Mucosa of descending colon (tissue), 3 donors: ENCODE measurements around the gene ZNF678. TPM values are rescaled to one million over a fixed set of nuclear protein-coding genes. Genes with fewer than 3 reads are reported as not detected.

Experiments
- ATAC-seq: fragments of 200-7000 bp; cut with Tn5 transposase; one replicate; pipeline ENCODE4 v1.9.1; 2020; ENCODE audit warnings: mild to moderate bottlenecking, moderate library complexity
- DNase-seq, 3 donors: peaks; one replicate each; pipeline ENCODE4 v3.0.0-alpha.2; 2020
- H3K36me3 ChIP-seq: fragments of 200-600 bp; one replicate; pipeline ENCODE4 v1.8.0; 2021; ENCODE audit warnings: low read depth, mild to moderate bottlenecking
- H3K4me1 ChIP-seq: fragments of 200-600 bp; one replicate; pipeline ENCODE4 v1.8.0; 2021; ENCODE audit warnings: low read depth, mild to moderate bottlenecking
- H3K4me3 ChIP-seq: fragments of 200-600 bp; one replicate; pipeline ENCODE4 v1.8.0; 2021; ENCODE audit warnings: mild to moderate bottlenecking
- H3K9me3 ChIP-seq: fragments of 200-600 bp; one replicate; pipeline ENCODE4 v1.8.0; 2021; ENCODE audit warnings: mild to moderate bottlenecking
- intact Hi-C, 2 donors: fragments of 100-400 bp; cut with DNase I in 1 of 2; cut with micrococcal nuclease in 1 of 2; formaldehyde crosslinking; loops; one replicate each; pipeline versions ENCODE4 v1.11.0 to v1.11.1; 2022; cut with DNase I, micrococcal nuclease
- total RNA-seq, 3 donors: library from RNA; stranded (reverse); fragmentation: NEBNext Ultra II Directional in 2 of 3; extraction: Animal tissue kit (Norgen Biotek cat#: 25700) in 2 of 3; gene quantifications; one replicate each; pipeline versions ENCODE4 v1.2.1 to v1.2.4, GENCODE V29; 2021 to 2023
- TF ChIP-seq, protein P1 (sequence below): fragments of 200-600 bp; IDR thresholded peaks from one replicate; pipeline ENCODE4 v1.8.0; 2022; ENCODE audit warnings: antibody characterized with exemption, mild to moderate bottlenecking
- donor health status: DM: no; HTN: no; CAD: no; lungs with moderate emphysema.
- donor health status: DM: no; HTN: no; CAD: no.
- donor health status: DM: no; HTN: yes; CAD: no.

The ZNF678 gene
- total RNA-seq, 3 donors from 2014 or later = 6.8 to 10.4 (median 8.9) TPM

DNA sequence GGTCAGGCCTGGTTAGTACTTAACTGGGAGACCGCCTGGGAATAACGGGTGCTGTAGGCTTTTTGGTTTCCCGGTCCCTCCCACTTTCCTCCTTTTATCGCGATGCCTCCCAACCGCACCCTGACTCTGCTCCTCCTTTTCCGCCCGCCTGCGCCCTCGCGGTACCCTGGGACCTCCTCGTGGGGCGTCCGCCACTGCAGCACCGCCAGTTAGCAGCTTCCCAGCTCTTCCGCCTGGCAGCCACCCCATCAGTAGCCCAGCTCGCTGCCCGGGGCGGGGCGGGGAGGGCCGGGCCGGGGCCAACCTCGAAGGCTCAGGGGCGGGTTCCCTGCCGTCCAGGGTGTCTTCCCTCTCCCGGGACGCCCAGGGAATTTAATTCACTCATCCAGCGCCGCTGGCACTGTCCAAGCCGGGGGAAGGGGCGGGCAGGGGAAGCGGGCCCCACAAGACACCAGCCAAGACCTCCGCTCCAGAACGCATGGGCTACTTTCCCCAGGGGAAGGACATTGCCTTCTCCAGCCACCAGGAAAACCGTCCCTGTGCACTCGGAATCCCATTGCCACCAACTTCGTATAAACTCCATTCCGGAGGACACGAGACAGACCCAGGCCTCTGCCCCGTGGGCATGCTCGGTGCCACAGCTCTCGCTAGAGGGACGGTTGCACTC, 2.0 kb upstream of the ZNF678 start:
- peak in 1 of 3 donors; percentile 51 for DNase-seq
- Histone ChIP-seq H3K36me3 (no peaks in the 10 kb centered on the region), H3K9me3 (no peaks in the 10 kb centered on the region), H3K4me1 (no peaks in the 10 kb centered on the region), H3K4me3 (no peak overlapping the region)
- TF ChIP-seq, protein P1, sequence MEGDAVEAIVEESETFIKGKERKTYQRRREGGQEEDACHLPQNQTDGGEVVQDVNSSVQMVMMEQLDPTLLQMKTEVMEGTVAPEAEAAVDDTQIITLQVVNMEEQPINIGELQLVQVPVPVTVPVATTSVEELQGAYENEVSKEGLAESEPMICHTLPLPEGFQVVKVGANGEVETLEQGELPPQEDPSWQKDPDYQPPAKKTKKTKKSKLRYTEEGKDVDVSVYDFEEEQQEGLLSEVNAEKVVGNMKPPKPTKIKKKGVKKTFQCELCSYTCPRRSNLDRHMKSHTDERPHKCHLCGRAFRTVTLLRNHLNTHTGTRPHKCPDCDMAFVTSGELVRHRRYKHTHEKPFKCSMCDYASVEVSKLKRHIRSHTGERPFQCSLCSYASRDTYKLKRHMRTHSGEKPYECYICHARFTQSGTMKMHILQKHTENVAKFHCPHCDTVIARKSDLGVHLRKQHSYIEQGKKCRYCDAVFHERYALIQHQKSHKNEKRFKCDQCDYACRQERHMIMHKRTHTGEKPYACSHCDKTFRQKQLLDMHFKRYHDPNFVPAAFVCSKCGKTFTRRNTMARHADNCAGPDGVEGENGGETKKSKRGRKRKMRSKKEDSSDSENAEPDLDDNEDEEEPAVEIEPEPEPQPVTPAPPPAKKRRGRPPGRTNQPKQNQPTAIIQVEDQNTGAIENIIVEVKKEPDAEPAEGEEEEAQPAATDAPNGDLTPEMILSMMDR = no peak
- no peak for ATAC-seq
- intact Hi-C loops = no loop called here

DNA sequence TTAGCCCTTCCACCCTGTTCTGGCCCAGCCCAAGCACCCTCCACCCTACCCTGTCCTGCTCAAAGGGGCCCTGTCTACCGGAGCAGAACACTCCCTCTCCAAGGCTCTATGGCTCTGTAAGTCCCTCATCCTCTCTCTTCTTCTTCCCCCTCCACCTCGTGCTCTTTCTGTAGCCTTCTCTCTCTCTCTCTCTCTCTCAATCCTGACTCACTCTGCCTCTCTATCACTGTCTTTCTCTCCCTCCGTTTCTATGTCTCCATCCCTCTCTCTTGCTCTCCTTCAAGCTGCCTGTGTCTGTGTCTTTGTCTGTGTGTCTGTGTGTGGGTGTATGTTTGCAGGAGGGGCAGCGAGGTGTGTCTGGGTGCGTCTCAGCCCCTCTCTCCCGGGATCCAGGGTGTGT, 1.3 kb upstream of the ZNF678 start:
- intact Hi-C loops = no loop called here
- no peaks in the 10 kb centered on the region for H3K36me3 ChIP-seq
- DNase-seq (peak in 1 of 3 donors; percentile 23), ATAC-seq (no peak)
- H3K9me3 ChIP-seq = no peaks in the 10 kb centered on the region
- H3K4me1 ChIP-seq = no peaks in the 10 kb centered on the region
- H3K4me3 ChIP-seq = no peak overlapping the region
- TF ChIP-seq, protein P1 = no peak

DNA sequence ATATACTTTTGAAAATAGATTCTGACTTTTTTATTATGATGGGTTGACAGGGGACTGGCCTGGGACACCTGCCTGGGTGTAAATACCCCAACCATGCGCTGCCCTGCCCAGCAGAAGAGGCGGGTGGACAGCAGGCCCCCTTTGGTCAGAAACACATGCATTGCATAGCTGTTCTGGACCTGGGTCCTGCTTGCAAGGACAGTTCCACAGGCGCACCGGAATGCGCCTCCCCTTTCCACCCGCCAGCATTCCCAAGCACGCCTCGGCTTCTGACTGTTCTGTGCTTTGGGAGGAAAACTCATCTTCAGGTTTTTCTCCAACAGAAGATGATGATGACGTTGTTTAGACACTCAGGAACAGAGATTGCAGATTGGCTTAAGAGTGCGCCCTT, 428 bp upstream of the ZNF678 start:
- no peak overlapping the region for H3K4me3 ChIP-seq
- DNase-seq = peak in 1 of 3 donors; percentile 51
- TF ChIP-seq, protein P1 = no peak
- no peaks in the 10 kb centered on the region for H3K4me1 ChIP-seq
- no peak for ATAC-seq
- H3K9me3 ChIP-seq = no peaks in the 10 kb centered on the region
- H3K36me3 ChIP-seq = no peaks in the 10 kb centered on the region
- intact Hi-C loops = no loop called here

DNA sequence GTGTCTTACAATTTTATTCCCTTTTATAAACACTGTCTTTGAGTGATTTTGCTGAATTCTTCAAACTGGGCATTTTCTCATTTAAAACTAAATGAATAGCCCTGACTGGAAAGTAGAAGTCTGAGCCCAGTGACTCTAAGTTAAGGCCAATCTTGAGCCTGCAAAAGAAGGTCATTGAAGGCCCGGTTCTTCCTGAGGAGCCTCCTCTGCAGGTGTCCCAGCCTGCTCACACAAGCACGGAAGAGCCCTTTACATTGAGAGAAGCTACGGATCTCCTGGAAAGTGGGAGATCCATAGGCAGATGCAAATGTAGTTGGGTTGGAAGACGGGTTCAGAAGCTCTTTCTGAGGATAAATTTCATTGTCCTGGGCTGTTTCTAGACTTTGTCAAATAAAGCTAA, 3.9 kb downstream of the ZNF678 start:
- intact Hi-C loops = no loop called here
- H3K36me3 ChIP-seq = no peaks in the 10 kb centered on the region
- no peak overlapping the region for H3K4me3 ChIP-seq
- DNase-seq (no peak), ATAC-seq (no peak)
- TF ChIP-seq, protein P1 = no peak
- no peaks in the 10 kb centered on the region for H3K4me1 ChIP-seq
- H3K9me3 ChIP-seq = no peaks in the 10 kb centered on the region

DNA sequence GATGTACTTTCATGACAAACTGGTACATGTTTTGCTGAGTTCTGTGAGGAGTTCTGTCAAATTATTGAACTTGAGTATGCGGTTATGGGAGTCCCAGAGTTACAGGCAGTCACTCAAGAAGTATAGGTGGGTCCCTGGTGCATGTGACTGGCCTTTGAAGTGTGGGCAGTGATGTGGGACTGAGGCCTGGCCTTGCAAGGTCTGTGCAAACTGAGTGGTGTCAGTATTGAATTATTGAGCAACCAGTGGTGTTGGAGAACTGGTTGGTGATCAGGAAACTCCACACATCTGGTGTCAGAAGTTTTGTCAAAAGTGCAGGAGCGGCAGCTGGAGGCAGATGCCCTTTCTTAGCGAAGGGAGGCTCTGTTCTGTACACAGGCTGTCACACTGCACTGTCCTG, 5.2 kb downstream of the ZNF678 start:
- ATAC-seq = no peak
- intact Hi-C loops = no loop called here
- DNase-seq = no peak
- TF ChIP-seq, protein P1 = no peak
- Histone ChIP-seq H3K4me3 (no peak overlapping the region), H3K36me3 (no peaks in the 10 kb centered on the region), H3K9me3 (no peaks in the 10 kb centered on the region), H3K4me1 (no peaks in the 10 kb centered on the region)

DNA sequence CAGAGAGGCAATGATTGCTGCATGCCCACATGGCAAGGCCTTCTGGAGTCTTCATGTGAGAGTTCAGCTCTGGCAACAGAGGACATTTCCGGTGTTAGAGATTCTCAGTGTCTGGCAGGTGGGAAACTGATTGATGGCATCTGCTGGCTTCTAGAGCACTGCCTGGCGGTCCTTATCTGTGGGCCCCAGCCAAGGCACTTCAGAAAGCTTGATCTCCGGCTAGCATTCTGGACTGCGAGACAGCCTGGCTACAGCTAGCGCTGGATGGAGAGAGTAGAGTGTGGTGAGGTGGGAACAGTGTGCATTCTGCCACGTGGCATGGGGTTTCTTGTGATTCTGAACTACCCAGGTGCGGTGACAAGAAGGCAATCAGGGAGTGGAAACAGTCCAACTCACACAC, 9.4 kb downstream of the ZNF678 start:
- TF ChIP-seq, protein P1 = no peak
- DNase-seq (no peak), ATAC-seq (no peak)
- Histone ChIP-seq H3K4me1 (no peaks in the 10 kb centered on the region), H3K36me3 (no peaks in the 10 kb centered on the region), H3K9me3 (peaks cover 33% of the 10 kb centered on the region), H3K4me3 (no peak overlapping the region)
- intact Hi-C loops = no loop called here
